Measurements from ENCODE around the gene CNDP1. TPM values are rescaled to one million over a fixed set of nuclear protein-coding genes. Genes with fewer than 3 reads are reported as not detected.

Gene CNDP1
- polyA plus RNA-seq, 3 donors, result not detected

DNA sequence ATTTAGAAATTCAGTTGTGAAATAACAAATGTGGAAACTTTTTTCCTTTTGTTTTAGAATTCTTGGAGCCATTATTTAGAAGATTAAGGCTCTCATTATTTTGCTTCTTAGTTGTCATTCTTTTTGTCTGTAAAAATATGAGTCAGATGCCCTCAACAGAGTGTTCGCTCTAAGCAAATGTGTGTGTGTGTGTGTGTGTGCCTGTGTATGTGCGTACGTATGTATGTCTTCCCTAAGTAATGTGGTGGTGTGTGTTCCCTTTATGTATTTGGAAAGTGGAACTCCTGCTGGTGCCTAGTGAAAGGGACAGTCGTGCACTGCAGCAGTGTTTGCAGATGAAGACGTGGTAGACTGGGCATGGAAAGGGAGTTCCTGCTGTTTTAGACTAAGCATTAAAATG is 90.9 kb downstream of the CNDP1 start:
- peaks cover 30% of the 10 kb centered on the region for H3K79me2 ChIP-seq (ENCODE audit: insufficient read depth, low read length)
- no peak overlapping the region for H3K27ac Mint-ChIP-seq
- WGBS (ENCODE audit: insufficient coverage), result 71% methylated on average over 1 of the region's 5 CpGs
- H3K36me3 ChIP-seq (replicated peaks in 1 of 2; ENCODE audit: control insufficient read depth in 1 of 2, insufficient read depth in 2 of 2, low read length in 2 of 2), result no peaks in the 10 kb centered on the region
- no peaks in the 10 kb centered on the region for H3K27me3 ChIP-seq (ENCODE audit: control insufficient read depth in 2 of 2, insufficient read depth in 2 of 2, low read length in 2 of 2)
- no peak overlapping the region for H3K4me3 ChIP-seq (replicated peaks in 1 of 3; ENCODE audit: low read depth in 2 of 3, low read length in 3 of 3)
- no peak overlapping the region for H3K4me3 Mint-ChIP-seq
- H2AFZ ChIP-seq (ENCODE audit: insufficient read depth, low read depth, low read length, poor library complexity, severe bottlenecking), result no peak overlapping the region
- H4K20me1 ChIP-seq (ENCODE audit: insufficient read depth, low read length), result peaks cover 45% of the 10 kb centered on the region
- no peaks in the 10 kb centered on the region for H3K27me3 Mint-ChIP-seq (ENCODE audit: low read depth in 3 of 3)
- no peak overlapping the region for H3K27ac ChIP-seq (ENCODE audit: low read depth in 1 of 2, low read length in 2 of 2)
- DNase-seq, result no peak
- intact Hi-C loops (cut with micrococcal nuclease), result no loop called here
- no peaks in the 10 kb centered on the region for H3K9me3 Mint-ChIP-seq
- H3K4me1 ChIP-seq (ENCODE audit: control insufficient read depth in 1 of 2, insufficient read depth in 2 of 2, low read length in 2 of 2), result peaks cover 15 to 16% of the 10 kb centered on the region in 2 donors
- TF ChIP-seq, protein P1, sequence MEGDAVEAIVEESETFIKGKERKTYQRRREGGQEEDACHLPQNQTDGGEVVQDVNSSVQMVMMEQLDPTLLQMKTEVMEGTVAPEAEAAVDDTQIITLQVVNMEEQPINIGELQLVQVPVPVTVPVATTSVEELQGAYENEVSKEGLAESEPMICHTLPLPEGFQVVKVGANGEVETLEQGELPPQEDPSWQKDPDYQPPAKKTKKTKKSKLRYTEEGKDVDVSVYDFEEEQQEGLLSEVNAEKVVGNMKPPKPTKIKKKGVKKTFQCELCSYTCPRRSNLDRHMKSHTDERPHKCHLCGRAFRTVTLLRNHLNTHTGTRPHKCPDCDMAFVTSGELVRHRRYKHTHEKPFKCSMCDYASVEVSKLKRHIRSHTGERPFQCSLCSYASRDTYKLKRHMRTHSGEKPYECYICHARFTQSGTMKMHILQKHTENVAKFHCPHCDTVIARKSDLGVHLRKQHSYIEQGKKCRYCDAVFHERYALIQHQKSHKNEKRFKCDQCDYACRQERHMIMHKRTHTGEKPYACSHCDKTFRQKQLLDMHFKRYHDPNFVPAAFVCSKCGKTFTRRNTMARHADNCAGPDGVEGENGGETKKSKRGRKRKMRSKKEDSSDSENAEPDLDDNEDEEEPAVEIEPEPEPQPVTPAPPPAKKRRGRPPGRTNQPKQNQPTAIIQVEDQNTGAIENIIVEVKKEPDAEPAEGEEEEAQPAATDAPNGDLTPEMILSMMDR (IDR thresholded peaks at IDR 0.05), result no peak
- H3K9me3 ChIP-seq (replicated peaks in 1 of 2; ENCODE audit: control insufficient read depth in 1 of 2, insufficient read depth in 1 of 2, low read length in 2 of 2), result no peaks in the 10 kb centered on the region
- H3K4me1 Mint-ChIP-seq, result peaks cover 8% of the 10 kb centered on the region
- H3K9ac ChIP-seq (ENCODE audit: insufficient read depth, low read length, poor library complexity, severe bottlenecking), result no peak overlapping the region
- H3K4me2 ChIP-seq (replicated peaks; ENCODE audit: extremely low read depth, low read length, poor library complexity, severe bottlenecking), result no peak overlapping the region
- no peaks in the 10 kb centered on the region for H3K36me3 Mint-ChIP-seq

DNA sequence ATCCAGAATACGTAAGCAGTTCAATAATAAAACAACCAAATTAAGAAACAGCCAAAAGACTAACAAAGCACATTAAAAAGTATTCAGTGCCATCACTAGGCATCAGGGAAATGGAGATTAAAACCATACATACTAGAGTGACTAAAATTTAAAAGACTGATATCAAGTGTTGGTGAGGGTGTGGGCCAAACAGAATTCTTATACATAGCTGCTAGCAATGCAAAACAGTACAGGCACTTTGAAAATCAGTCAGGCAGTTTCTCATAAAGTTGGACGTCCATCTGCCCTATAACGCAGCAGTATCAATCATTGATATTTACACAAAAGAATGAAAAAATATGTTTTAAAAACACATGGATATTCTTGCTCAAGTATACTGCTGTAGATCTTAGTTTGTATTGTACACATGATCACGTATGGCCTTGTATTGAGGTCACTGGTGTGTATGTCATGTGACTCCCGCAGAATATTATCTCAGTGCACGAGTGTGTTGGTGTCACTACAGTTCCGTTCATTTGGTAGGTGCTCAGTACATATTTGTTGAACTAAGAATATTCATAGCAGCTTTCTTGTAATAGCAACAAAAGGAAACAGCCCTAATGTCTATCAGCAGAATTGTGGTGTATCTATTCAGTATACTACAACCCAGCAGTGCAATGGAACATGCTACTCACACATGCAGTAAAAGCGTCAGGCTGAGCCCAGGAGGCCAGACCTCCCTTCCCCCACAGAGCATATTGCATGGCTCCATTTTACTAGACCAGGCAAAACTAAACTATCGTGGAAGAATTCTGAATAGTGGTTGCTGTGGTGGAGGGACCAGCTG is 92.0 kb downstream of the CNDP1 start:
- Histone ChIP-seq H2AFZ (ENCODE audit: insufficient read depth, low read depth, low read length, poor library complexity, severe bottlenecking) (no peak overlapping the region), H3K4me2 (replicated peaks; ENCODE audit: extremely low read depth, low read length, poor library complexity, severe bottlenecking) (no peak overlapping the region), H3K9me3 (replicated peaks in 1 of 2; ENCODE audit: control insufficient read depth in 1 of 2, insufficient read depth in 1 of 2, low read length in 2 of 2) (no peaks in the 10 kb centered on the region), H3K27me3 (ENCODE audit: control insufficient read depth in 2 of 2, insufficient read depth in 2 of 2, low read length in 2 of 2) (no peaks in the 10 kb centered on the region), H3K36me3 (replicated peaks in 1 of 2; ENCODE audit: control insufficient read depth in 1 of 2, insufficient read depth in 2 of 2, low read length in 2 of 2) (no peaks in the 10 kb centered on the region), H3K4me1 (ENCODE audit: control insufficient read depth in 1 of 2, insufficient read depth in 2 of 2, low read length in 2 of 2) (peaks cover 20 to 25% of the 10 kb centered on the region in 2 donors), H3K79me2 (ENCODE audit: insufficient read depth, low read length) (peaks cover 22% of the 10 kb centered on the region), H4K20me1 (ENCODE audit: insufficient read depth, low read length) (peaks cover 37% of the 10 kb centered on the region), H3K27ac (ENCODE audit: low read depth in 1 of 2, low read length in 2 of 2) (no peak overlapping the region), H3K4me3 (replicated peaks in 1 of 3; ENCODE audit: low read depth in 2 of 3, low read length in 3 of 3) (no peak overlapping the region), H3K9ac (ENCODE audit: insufficient read depth, low read length, poor library complexity, severe bottlenecking) (no peak overlapping the region)
- no peak overlapping the region for H3K27ac Mint-ChIP-seq
- no peak for DNase-seq
- no peak overlapping the region for H3K4me3 Mint-ChIP-seq
- no peaks in the 10 kb centered on the region for H3K36me3 Mint-ChIP-seq
- intact Hi-C loops (cut with micrococcal nuclease), result no loop called here
- TF ChIP-seq, protein P1 (IDR thresholded peaks at IDR 0.05), result no peak
- H3K27me3 Mint-ChIP-seq (ENCODE audit: low read depth in 3 of 3), result no peaks in the 10 kb centered on the region
- WGBS (ENCODE audit: insufficient coverage), result 100% methylated on average over 1 of the region's 9 CpGs
- peaks cover 17% of the 10 kb centered on the region for H3K4me1 Mint-ChIP-seq
- no peaks in the 10 kb centered on the region for H3K9me3 Mint-ChIP-seq
